ENCODE measurements around the gene CFD.

GRCh38 chr19:825897-826644 is 33.4 kb upstream of the CFD start:
- TF ChIP-seq, protein P1, sequence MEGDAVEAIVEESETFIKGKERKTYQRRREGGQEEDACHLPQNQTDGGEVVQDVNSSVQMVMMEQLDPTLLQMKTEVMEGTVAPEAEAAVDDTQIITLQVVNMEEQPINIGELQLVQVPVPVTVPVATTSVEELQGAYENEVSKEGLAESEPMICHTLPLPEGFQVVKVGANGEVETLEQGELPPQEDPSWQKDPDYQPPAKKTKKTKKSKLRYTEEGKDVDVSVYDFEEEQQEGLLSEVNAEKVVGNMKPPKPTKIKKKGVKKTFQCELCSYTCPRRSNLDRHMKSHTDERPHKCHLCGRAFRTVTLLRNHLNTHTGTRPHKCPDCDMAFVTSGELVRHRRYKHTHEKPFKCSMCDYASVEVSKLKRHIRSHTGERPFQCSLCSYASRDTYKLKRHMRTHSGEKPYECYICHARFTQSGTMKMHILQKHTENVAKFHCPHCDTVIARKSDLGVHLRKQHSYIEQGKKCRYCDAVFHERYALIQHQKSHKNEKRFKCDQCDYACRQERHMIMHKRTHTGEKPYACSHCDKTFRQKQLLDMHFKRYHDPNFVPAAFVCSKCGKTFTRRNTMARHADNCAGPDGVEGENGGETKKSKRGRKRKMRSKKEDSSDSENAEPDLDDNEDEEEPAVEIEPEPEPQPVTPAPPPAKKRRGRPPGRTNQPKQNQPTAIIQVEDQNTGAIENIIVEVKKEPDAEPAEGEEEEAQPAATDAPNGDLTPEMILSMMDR (IDR thresholded peaks at IDR 0.05; ENCODE audit: insufficient read depth, low read length): no peak
- TF ChIP-seq, protein P2, sequence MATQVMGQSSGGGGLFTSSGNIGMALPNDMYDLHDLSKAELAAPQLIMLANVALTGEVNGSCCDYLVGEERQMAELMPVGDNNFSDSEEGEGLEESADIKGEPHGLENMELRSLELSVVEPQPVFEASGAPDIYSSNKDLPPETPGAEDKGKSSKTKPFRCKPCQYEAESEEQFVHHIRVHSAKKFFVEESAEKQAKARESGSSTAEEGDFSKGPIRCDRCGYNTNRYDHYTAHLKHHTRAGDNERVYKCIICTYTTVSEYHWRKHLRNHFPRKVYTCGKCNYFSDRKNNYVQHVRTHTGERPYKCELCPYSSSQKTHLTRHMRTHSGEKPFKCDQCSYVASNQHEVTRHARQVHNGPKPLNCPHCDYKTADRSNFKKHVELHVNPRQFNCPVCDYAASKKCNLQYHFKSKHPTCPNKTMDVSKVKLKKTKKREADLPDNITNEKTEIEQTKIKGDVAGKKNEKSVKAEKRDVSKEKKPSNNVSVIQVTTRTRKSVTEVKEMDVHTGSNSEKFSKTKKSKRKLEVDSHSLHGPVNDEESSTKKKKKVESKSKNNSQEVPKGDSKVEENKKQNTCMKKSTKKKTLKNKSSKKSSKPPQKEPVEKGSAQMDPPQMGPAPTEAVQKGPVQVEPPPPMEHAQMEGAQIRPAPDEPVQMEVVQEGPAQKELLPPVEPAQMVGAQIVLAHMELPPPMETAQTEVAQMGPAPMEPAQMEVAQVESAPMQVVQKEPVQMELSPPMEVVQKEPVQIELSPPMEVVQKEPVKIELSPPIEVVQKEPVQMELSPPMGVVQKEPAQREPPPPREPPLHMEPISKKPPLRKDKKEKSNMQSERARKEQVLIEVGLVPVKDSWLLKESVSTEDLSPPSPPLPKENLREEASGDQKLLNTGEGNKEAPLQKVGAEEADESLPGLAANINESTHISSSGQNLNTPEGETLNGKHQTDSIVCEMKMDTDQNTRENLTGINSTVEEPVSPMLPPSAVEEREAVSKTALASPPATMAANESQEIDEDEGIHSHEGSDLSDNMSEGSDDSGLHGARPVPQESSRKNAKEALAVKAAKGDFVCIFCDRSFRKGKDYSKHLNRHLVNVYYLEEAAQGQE (IDR thresholded peaks at IDR 0.05; ENCODE audit: insufficient replicate concordance, low read depth): no peak
- TF ChIP-seq SPI1 (IDR thresholded peaks at IDR 0.05; ENCODE audit: borderline replicate concordance, low read depth) (no peak; the same call in 1 of the 2 replicates), POLR2AphosphoS5 (IDR thresholded peaks at IDR 0.05; ENCODE audit: low read depth) (peak; percentile 26; the same call in 1 of the 2 replicates)
